ENCODE data around the gene ZC3HAV1L.

- TF ChIP-seq CTCF (IDR thresholded peaks at IDR 0.05; ENCODE audit: low read depth, low read length, poor library complexity, severe bottlenecking): no peak
- no peak for TF ChIP-seq EZH2phosphoT487 (IDR thresholded peaks at IDR 0.05; ENCODE audit: borderline replicate concordance, low read length)
These were observed 2.8 kb upstream of the ZC3HAV1L start for GRCh38 chr7:139038691-139039090.

Data from DOHH2 (cell line).